Stimulated activated CD8-positive, alpha-beta memory T cell treated with anti-CD3 and anti-CD28 coated beads, Interleukin-7, amount 100 ng/mL, for 48 hours (primary cell): ENCODE data around the gene NCAPH2.

Experiments
- DNase-seq, 2 donors: peaks; one replicate each; pipeline ENCODE4 v3.0.0-alpha.2; 2020; ENCODE audit warnings: low read depth in 1 of 2; ENCODE audit errors: extremely low read depth in 1 of 2

The NCAPH2 gene

DNA sequence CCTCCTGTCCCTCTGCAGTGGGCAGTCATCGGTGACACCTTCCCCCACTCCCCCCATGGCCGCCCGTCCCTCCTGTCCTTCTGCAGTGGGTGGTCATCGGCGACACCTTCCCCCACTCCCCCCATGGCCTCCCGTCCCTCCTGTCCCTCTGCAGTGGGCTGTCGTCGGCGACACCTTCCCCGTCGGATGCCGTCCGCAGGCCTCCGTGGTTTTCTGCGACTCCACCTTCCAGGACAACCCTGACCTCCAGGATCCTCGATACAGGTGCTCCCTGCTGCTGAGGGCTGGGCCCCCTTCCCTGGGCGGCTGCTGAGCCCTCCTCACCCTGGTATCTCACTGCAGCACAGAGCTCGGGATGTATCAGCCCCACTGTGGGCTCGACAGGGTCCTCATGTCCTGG, 19.1 kb upstream of the NCAPH2 start:
- no peak for DNase-seq

DNA sequence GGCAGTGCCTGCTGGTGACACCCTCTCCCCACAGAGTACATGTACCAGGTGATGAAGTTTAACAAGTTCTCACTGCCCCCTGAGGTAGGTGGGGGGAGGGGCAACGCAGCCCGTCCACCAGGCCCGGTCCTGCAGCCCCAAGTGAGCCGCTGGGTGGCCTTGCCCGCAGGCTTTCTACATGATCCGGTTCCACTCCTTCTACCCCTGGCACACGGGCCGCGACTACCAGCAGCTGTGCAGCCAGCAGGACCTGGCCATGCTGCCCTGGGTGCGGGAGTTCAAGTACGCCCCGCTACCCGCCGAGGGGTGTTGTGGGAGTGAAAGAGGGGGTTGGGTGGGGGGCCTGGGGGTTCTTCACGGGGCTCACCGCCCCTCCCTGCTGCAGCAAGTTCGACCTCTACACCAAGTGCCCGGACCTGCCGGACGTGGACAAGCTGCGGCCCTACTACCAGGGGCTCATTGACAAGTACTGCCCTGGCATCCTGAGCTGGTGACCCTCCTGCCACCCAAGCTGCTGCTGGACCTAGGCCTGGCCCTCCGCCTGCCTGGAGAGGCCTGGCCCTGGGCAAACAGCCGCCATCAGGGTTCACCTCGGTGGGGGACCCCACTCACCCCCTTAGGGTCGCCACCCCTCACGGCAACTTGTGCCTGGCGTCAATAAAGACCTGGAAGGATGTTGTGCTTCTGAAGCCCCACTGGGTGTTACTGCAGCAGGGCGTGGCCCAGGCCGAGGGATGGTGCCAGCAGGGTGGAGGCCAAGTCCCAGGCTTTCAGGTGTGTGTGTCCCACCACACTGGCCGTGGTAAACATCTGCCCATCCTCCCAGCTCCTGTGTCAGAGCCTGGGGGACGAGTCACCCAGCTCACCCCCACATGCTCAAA, 18.4 kb upstream of the NCAPH2 start:
- no peak for DNase-seq

DNA sequence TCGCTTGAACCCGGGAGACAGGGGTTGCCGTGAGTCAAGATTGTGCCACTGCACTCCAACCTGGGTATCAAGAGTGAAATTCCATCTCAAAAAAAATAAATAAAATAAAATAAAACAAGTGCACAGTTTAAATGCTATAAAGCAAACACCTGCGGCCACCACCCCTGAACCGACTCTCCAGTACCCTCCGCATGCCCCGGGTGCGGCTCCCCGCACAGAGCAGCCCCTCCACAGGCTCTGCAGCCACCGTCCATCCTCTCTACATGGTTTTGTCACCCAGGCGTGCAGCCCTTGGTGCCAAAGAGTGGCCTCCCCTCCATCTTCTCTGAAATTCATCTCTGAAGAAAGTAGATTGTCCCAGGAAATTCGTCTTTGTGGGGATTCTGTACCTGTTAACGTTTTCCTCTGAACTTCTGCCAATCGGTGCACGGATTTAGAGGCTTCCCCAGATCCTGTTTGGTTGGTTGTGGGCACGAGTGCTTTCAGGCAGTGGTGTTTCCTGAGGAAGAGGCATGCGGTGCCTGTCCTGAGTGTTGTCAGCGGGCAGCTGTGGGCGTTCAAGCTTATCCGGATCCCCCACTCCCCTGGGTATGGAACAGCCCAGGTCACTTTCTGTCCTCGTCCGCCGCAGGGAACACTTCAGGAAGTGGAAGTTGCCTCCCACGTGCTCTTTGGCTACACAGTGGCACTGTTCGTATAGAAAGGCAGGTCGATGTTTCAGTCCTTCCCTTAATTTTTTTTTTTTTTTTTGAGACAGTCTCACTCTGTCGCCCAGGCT, 17.3 kb upstream of the NCAPH2 start:
- no peak for DNase-seq

DNA sequence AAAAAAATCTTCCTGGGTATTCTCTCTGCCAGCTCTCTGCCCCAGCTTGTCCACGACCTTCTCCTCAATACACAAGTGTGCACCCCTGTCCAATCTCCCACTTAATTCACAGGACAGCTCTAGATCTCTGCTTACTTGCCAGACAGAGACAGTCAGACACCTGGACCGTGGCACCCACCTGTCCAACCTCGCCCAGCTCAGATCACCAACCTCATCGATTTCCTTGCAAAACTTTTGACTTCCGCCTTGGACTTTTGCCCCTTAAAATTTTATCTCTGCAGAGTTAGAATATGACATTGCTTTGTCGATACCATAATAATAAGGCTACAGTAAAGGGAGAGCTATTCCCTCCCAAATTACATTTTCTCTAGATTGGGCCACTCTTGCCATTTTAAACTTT, 10.9 kb upstream of the NCAPH2 start:
- DNase-seq, result no peak

DNA sequence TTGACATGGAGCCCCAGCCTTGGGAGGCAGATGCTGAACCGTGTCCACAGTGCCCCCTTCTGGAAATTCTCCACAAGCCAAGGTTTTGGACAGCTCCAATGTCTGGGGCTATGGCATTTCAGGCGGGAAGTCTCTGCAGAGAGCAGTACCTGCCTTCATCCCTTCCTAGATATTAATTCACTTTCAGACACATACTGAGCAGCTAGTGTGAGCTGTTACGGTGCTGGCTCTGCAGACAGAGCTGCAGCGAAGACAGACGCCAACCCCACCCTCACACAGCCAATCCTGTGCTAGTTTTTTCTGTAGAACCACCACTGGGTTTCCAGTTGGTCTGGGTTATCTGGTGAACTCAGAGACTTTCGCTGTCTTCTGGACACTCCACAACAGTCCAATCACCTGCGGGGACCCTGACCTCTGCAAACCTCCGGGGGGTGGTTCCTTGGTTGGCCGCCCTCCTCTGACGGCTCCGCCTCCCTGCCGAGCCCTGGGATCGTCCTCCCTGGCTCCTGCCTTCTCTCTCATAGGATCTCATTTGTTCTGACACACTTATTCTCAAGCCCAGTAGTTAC, 9.6 kb upstream of the NCAPH2 start:
- peak in 1 of 2 donors; percentile 56 for DNase-seq

DNA sequence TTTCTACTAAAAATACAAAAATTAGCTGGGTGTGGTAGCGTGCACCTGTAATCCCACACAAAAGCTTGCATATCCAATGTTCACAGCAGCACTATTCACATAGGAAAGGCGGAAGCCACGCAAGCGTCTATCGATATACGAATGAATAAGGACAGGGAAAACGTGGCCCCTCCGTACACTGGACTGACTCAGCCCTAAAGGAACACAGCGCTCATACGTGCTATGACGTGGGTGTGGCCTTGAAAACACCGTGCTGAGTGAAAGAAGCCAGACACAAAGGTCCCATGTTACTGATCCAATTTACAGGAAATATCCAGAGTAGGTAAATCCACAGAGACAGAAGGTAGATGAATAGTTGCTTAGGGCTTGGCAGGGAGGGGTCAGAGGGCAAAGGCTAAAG, 7.6 kb upstream of the NCAPH2 start:
- no peak for DNase-seq

DNA sequence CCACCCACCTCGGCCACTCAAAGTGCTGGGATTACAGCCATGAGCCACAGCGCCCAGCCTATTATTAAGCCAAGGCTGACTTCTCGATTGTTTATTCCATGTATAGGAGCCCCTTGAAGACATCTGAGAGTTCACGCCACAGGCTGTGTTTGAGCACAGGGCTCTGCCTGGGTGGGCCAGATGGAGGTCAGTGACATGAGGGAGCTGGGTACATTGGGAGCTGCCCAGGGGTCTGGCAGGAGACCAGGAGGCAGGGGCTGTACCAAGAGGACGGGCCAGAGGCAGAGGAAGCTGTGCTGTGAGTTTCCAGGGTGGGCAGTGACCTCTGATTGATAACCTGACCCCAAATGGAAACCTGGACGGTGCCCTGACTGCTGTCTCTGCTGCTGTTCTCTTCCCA, 5.9 kb upstream of the NCAPH2 start:
- no peak for DNase-seq

DNA sequence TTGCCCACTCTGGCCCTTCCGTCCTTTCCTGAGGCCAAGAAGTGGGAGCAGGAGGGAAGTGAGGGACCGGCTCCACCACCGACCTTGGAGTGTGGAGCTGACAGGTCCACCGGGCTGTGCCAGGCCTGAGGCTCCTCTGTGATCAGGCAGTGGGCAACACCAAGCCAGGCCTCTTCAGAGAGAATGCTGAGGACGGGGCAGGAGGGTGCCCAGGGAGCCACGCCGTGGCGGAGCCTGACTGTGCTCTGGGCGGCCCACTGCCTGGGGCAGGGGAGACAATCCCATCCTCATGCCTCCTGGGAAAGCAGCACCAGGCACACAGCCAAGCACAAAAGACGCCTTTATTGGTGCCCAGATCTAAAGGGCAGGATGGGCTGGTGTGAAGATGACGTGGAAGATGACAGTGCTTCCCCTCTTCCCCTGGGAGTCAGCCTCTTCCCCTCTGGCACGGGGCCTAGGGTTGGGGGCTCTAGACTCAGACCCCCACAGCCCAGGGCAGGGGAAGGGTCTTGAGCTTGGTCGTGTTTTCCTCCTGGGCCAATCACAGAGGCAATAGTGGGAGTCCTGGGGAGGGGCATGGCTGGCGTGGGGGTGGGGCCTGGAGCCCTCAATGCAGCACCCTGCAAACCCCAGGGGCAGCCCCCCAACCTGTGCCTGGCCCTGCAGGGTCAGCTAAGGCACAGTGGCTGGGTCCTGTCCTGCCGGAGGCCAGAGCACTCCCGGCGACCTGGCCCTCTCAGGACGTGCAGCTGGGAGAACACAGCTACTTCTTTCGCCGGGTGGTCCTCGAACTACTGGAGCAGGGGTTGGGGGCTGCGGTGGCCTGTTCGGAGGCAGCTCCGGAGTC, 5.2 kb upstream of the NCAPH2 start:
- DNase-seq, result no peak

DNA sequence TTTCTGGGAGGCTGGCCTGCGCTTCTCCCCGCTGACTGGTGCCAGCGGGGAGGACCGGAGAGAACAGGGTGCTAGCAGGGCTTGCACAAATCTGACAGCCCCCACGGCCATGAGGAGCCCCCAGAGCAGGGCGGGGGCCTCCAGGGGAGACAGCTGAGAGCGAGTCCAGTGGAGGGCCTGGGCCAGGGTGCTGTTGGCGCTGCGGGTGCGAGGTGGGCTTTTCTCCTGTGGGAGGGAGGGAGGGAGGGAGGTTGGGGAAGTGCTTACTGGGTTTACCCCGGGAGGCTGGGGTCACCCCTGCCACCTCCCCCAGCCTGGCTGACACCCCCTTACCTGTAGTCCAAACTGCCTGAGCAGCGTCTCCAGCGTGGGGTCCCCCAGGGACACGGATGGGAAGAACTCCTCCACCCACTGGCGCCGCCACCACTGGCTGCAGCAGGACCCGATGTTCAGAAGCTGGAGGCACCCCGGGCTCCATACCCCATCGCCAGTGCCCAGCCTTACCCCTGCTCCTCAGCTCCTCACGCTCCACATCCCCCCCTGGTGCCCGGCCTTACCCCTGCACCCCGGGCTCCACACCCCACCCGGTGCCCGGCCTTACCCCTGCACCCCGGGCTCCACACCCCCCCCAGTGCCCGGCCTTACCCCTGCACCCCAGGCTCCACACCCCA, 4.4 kb upstream of the NCAPH2 start:
- DNase-seq, result no peak

DNA sequence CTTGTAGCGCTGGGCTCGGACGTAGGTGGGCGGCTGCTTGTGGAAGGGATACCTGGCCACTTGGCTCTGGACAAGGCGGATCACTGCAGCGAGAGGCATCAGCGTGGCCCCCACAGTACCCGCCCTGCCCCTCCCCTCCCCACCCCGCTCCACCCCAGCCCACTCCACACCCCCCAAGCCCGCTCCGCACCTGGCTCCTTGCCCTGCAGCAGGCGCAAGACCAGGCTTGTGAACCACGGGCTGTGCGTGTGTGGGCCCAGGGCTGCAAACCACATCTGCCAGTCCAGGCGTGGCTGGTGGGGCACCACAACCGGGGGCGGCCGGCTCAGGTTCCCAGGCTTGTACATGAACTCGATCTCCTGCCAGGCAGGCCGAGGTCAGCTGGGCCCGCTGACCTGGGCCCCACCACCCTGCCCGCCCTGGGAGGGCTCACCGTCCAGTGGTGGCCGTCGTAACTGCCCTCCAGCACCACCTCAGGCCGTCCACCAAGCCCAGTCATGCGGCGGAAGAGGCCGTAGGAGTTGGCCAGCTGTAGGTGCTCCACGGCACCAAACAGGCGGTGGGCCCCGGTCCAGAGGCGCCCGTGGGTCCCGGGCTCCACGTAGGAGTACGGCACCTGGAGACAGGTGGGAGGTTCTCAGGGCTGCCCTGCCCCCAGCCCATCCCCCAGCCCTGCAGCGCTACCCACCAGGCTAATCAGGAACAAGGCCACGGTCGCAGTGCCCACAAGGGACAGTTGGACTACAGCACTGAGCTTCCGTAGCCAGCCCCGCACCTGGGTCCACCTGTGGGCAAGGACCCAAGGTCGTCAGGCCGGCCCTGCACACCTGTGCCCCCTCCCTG, 3.4 kb upstream of the NCAPH2 start:
- no peak for DNase-seq

DNA sequence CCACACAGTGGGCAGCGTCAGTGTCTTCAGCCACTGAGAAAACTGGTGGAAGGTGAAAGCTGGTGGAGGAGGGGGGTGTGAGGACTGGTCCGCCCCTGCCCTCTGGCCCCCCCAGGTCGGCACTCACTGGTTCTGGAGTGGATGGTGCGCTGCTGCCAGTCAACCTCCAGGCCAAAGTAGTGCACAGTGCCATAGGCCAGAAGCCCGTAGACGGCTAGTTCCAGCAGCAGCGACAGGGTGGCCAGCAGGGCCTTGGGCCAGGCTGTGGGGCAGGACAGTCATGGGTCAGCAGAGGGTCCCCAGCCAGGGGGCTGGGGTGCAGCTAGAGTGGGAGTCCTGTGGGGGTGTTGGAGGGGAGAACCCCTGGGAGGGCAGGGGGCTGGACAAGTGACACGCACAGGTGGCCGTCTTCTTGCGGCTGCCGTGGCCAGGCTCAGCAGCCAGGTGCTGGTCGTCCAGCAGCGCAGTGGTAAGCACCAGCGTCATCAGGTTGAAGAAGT, 2.7 kb upstream of the NCAPH2 start:
- DNase-seq, result no peak

DNA sequence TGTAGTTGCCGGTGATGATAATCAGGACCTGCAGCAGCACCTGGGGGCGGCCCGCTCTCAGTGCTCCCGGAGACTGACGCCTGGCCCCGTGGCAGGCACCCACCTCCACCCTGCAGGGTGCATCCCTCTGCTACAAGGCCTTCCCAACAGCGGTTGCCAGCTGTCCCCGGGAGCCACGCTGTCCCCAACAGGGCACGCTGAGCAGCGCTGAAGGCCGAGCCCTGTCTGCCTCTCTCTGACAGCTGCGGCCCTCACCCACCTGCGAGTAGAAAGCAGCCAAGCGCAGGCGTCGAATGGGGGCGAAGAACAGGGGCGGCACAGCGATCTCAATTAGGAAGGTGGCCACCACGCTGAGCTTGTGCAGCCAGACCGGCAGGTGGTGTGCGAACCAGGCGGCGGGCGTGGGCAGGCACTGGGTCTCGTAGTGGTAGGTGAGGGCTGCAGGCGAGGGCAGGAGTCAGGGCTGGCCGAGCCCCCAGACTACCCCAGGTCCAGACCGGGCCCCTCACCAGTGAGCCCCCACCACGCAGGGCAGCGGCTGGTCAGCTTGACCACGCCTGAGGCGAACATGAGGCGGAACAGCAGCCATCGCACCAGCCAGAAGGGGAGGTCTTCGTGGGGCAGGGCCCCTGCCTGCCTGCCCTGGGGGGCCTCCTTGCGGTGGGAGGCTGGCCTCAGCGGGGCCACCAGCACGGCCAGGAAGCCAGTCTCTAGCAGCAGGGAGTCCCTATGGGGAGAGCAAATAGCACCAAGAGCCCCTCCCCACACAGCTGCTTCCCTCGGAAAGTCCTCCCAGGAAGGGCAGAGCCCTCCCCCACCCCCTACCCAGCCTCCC, 2.0 kb upstream of the NCAPH2 start:
- no peak for DNase-seq

DNA sequence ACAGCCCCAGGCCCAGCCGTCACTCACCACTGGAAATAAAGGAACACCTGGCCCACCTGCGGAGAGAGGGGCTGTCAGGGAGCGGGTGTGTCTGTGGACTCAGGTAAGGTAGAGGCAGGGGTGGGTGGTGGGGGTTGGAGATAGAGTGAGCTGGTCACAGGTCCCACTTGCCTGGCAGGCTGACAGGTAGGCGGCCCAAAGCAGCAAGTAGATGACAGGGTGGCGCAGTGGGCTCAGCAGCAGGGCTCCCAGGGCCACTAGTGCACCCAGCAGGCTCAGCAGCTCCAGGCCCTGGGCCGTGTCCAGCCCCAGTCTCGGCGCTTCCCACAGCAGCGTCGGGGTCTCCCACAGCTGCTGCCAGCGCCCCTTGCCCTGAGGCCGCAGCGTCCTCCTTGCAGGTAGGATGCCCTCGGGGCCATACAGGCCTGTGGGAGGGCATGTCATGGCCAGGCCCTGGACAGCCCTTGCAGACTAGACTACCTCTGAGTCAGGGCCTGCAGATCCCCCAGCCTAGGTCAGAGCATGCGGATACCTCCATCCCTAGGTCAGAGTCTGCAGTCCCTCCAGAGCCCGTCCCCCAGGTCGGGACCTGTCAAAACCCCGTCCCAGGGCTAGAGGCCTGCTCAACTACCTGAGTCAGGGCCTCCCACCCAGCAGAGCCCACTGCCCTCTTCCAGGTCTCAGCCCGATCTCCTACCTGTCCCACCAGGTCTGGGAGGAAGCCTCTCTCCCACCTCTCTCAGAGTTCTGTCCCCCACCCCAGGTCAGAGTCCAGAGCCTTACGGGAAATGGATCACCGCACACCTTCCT, 1.2 kb upstream of the NCAPH2 start:
- DNase-seq, result no peak

DNA sequence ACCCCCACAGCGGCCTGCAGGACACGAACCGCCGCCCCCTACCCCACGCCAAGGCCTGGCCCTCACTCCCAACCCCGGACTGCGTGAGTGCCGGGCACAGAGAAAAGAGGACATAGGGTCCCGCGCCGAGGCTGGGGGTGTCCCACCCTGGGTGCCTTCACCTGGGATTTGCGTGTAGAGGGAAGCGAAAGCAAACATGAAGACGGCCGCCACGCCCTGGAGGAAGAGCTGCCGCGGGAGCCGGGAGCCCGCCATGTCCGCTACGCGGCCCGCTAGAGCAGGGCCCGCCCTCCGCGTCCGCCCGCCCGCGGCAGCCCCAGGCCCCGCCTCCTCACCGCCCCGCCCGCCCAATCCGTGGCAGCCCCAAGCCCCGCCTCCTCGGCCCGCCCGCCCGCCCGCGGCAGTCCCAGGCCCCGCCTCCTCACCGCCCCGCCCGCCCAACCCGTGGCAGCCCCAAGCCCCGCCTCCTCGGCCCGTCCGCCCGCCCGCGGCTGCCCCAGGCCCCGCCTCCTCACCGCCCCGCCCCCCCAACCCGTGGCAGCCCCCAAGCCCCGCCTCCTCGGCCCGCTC, 518 bp upstream of the NCAPH2 start, which contains the start of gene LMF2:
LMF2 (minus strand) TSS at position 282 of the 570 bp plus-strand sequence; CDS start at position 255, 27 bp downstream.
- peak; percentile 79 to 89 for DNase-seq

DNA sequence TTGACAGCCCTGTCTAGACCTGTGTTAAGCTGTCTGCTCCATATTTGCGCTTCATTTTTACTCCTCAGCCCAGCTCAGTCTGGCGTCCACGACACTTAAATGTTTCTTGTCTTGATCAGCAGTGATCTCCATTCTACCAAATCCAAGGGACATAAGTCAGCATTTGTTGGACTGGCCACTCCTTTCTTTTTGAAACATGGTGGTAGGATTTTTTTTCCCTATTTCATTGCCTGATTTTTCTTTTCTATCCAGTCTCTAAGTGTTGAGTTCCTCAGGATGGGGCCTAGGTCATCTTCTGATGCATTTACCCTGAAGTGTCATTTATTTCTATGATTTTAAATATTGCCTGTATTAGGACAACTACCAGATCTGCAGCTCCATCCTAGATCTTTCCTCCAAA, 873 bp downstream of the NCAPH2 start:
- DNase-seq, result no peak

DNA sequence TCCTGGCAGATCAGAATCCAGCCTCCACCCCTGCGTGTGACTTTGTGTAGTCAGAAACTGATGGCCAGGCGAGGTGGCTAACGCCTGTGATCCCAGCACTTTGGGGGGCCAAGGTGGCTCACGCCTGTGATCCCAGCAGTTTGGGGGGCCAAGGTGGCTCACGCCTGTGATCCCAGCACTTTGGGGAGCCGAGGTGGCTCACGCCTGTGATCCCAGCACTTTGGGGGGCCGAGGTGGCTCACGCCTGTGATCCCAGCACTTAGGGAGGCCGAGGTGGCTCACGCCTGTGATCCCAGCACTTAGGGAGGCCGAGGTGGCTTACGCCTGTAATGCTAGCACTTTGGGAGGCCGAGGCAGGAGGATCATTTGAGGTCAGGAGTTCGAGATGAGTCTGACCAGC, 5.2 kb downstream of the NCAPH2 start:
- DNase-seq, result no peak

DNA sequence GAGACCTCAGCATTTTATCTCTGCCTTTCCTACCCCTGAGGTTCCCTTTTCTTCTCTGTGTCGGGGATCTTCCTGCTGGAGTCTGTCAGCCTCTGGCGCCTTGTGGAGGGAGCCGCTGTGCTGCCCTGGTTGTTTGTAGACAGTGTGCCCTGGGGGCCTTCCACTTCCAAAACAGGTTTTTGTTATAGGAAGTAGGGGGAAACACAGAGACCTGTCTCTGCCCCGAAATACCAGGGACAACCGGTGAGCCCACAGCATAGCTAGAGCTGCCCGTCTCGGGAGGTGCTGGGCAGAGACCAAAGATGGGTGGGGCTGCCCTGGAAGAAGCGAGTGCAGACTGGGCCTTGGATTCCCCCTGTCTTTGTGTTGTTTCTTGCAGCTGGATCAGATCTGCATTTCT, 8.0 kb downstream of the NCAPH2 start:
- DNase-seq, result no peak
